A549 (cell line): ENCODE measurements around the gene MAB21L3. TPM values are rescaled to one million over a fixed set of nuclear protein-coding genes. Genes with fewer than 3 reads are reported as not detected.

Experiments
- ATAC-seq, 2 experiments: fragments of 200-7000 bp in 1 of 2; fragments of >200 bp in 1 of 2; cut with Nextera tagmentation in 1 of 2; cut with Tn5 transposase in 1 of 2; 3 replicates each; pipeline versions ENCODE4 v1.8.0 to v1.9.1; 2018 to 2020; ENCODE audit warnings: mild to moderate bottlenecking in 1 of 2, moderate library complexity in 1 of 2
- CTCF ChIA-PET: fragments of 300-600 bp; sonication (Branson Sonifier 250); formaldehyde crosslinking; extraction: SDS; loops from one replicate; lab custom pipeline; 2021; ENCODE audit warnings: antibody characterized with exemption, inconsistent platforms; lab: Yijun Ruan, JAX
- POLR2A ChIA-PET: fragments of 350-600 bp; formaldehyde crosslinking; extraction: SDS; loops from one replicate; lab custom pipeline; 2021; ENCODE audit warnings: antibody characterized with exemption, inconsistent platforms; lab: Yijun Ruan, JAX
- DNase-seq, 2 experiments: peaks; one replicate each; pipeline versions ENCODE4 v3.0.0 to v3.0.0-alpha.2; 2011 to 2016; ENCODE audit warnings: low read depth in 1 of 2, low spot score in 1 of 2
- FAIRE-seq: peaks from 2 replicates; lab custom pipeline; 2011; peaks lifted over from hg19 to GRCh38; lab: Jason Lieb, UNC
- H3K27ac ChIP-seq, 2 experiments: fragments of >200 bp; sonication (Bioruptor Twin); formaldehyde crosslinking; 3 replicates each; pipeline ENCODE4 v1.5.1; 2016 to 2017
- H3K4me1 ChIP-seq: fragments of >200 bp; sonication (Bioruptor Twin); formaldehyde crosslinking; 3 replicates; pipeline ENCODE4 v1.6.1; 2016
- H3K4me2 ChIP-seq: fragments of >200 bp; sonication (Bioruptor Twin); formaldehyde crosslinking; 3 replicates; pipeline ENCODE4 v1.6.1; 2016
- H3K4me3 ChIP-seq: fragments of >200 bp; sonication (Bioruptor Twin); formaldehyde crosslinking; 3 replicates; pipeline ENCODE4 v1.5.1; 2016
- H3K9me3 ChIP-seq: fragments of >200 bp; sonication (Bioruptor Twin); formaldehyde crosslinking; 3 replicates; pipeline ENCODE4 v1.6.1; 2016
- BHLHE40 ChIP-seq: IDR thresholded peaks from 2 replicates; pipeline ENCODE4 v1.6.1; 2012; ENCODE audit warnings: low read depth, low read length, inconsistent platforms
- CBX2 ChIP-seq: fragments of 200-600 bp; sonication (generic); IDR thresholded peaks from 2 replicates; pipeline ENCODE4 v1.6.1; 2016; ENCODE audit warnings: low read depth, mild to moderate bottlenecking, borderline replicate concordance
- CEBPB ChIP-seq, 2 experiments: fragments of >200 bp in 1 of 2; sonication (Bioruptor Twin) in 1 of 2; formaldehyde crosslinking in 1 of 2; IDR thresholded peaks; 2 replicates each; pipeline ENCODE4 v1.6.1; 2012 to 2016
- CHD2 ChIP-seq: fragments of 150-350 bp; IDR thresholded peaks from 2 replicates; pipeline ENCODE4 v1.6.1; 2014; ENCODE audit warnings: low read length; ENCODE audit not compliant: partially characterized antibody
- CHD4 ChIP-seq: fragments of 200-600 bp; sonication (generic); IDR thresholded peaks from 2 replicates; pipeline ENCODE4 v1.6.1; 2016; ENCODE audit warnings: antibody characterized with exemption, mild to moderate bottlenecking, borderline replicate concordance
- EHMT2 ChIP-seq: fragments of 200-600 bp; sonication (generic); IDR thresholded peaks from 2 replicates; pipeline ENCODE4 v1.6.1; 2016; ENCODE audit warnings: antibody characterized with exemption, low read depth, mild to moderate bottlenecking, moderate library complexity
- FOSB ChIP-seq: fragments of 250-450 bp; sonication (Bioruptor Pico); IDR thresholded peaks from 2 replicates; pipeline ENCODE4 v1.5.0; 2020; ENCODE audit warnings: mild to moderate bottlenecking, moderate library complexity
- FOSL2 ChIP-seq, 2 experiments: fragments of 450-650 bp in 1 of 2; fragments of >200 bp in 1 of 2; sonication (Bioruptor Twin) in 1 of 2; formaldehyde crosslinking; IDR thresholded peaks; 2 replicates each; pipeline versions ENCODE4 v1.5.0 to v1.6.1; 2016 to 2020; ENCODE audit warnings: mild to moderate bottlenecking in 1 of 2, moderate library complexity in 1 of 2
- GATA3 ChIP-seq: IDR thresholded peaks from 2 replicates; pipeline ENCODE4 v1.6.1; 2012; ENCODE audit warnings: borderline replicate concordance
- HOXB13 ChIP-seq: fragments of 250-450 bp; sonication (Bioruptor Pico); IDR thresholded peaks from 2 replicates; pipeline ENCODE4 v1.5.0; 2020; ENCODE audit warnings: low read depth, mild to moderate bottlenecking, moderate library complexity
- JUNB ChIP-seq: fragments of >200 bp; sonication (Bioruptor Twin); formaldehyde crosslinking; IDR thresholded peaks from 2 replicates; pipeline ENCODE4 v1.6.1; 2016
- KDM1A ChIP-seq: fragments of 200-600 bp; sonication (generic); IDR thresholded peaks from 2 replicates; pipeline ENCODE4 v1.6.1; 2016; ENCODE audit warnings: low read depth, mild to moderate bottlenecking
- MYC ChIP-seq: IDR thresholded peaks from 2 replicates; pipeline ENCODE4 v1.6.1; 2012; ENCODE audit warnings: mild to moderate bottlenecking, inconsistent platforms, low read length, improper control_type of control experiment, borderline replicate concordance
- NFE2L2 ChIP-seq: fragments of 150-350 bp; conservative IDR thresholded peaks from 2 replicates; pipeline ENCODE4 v1.6.1; 2014; ENCODE audit warnings: low read length
- NPAS2 ChIP-seq: fragments of 250-450 bp; sonication (Bioruptor Pico); IDR thresholded peaks from 2 replicates; pipeline ENCODE4 v1.8.0; 2022; ENCODE audit warnings: mild to moderate bottlenecking, moderate library complexity, borderline replicate concordance
- NR3C1 ChIP-seq: fragments of >200 bp; sonication (Bioruptor Twin); formaldehyde crosslinking; IDR thresholded peaks from 3 replicates; pipeline ENCODE4 v1.6.1; 2017
- PHF8 ChIP-seq: fragments of 200-600 bp; sonication (generic); IDR thresholded peaks from 2 replicates; pipeline ENCODE4 v1.6.1; 2016; ENCODE audit warnings: low read depth, mild to moderate bottlenecking, antibody characterized with exemption, moderate library complexity, borderline replicate concordance
- POLR2A ChIP-seq: IDR thresholded peaks from 2 replicates; pipeline ENCODE4 v1.6.1; 2012; ENCODE audit warnings: mild to moderate bottlenecking, low read length
- RARB ChIP-seq: fragments of 250-450 bp; sonication (Bioruptor Pico); IDR thresholded peaks from 2 replicates; pipeline ENCODE4 v1.8.0; 2021; ENCODE audit warnings: mild to moderate bottlenecking, moderate library complexity
- TFCP2L1 ChIP-seq: fragments of 250-450 bp; sonication (Bioruptor Pico); IDR thresholded peaks from 2 replicates; pipeline ENCODE4 v1.5.0; 2021; ENCODE audit warnings: mild to moderate bottlenecking
- WGBS: methylation state at CpG from one replicate; pipeline ENCODE4 v1.1.6; 2017; ENCODE audit errors: missing lambda C conversion rate; 5-methylcytosine and 5-hydroxymethylcytosine counted together
- polyA plus RNA-seq, 4 experiments: library from polyadenylated mRNA; depleted of rRNA in 3 of 4; stranded (reverse); fragments of >200 nt; fragmentation: RNase III in 1 of 4; extraction: RNeasy Plus Mini Kit Qiagen cat#74134 plus additional on column Dnase treatment in 1 of 4; gene quantifications; 2 replicates in 3 of 4; 3 replicates in 1 of 4; pipeline ENCODE4 v1.2.3, GENCODE V29; 2011 to 2017
- TF ChIP-seq, protein P1 (sequence below): IDR thresholded peaks from 2 replicates; pipeline ENCODE4 v1.6.1; 2012; ENCODE audit warnings: low read depth, borderline replicate concordance
- TF ChIP-seq, protein P2 (sequence below): fragments of 250-450 bp; sonication (Bioruptor Pico); IDR thresholded peaks from 2 replicates; pipeline ENCODE4 v1.5.0; 2021; ENCODE audit warnings: mild to moderate bottlenecking, moderate library complexity, borderline replicate concordance

Gene MAB21L3
- polyA plus RNA-seq, 2 of the 4 experiments (the other 2 are of a cell fraction): 0.03 to 0.09 TPM

DNA sequence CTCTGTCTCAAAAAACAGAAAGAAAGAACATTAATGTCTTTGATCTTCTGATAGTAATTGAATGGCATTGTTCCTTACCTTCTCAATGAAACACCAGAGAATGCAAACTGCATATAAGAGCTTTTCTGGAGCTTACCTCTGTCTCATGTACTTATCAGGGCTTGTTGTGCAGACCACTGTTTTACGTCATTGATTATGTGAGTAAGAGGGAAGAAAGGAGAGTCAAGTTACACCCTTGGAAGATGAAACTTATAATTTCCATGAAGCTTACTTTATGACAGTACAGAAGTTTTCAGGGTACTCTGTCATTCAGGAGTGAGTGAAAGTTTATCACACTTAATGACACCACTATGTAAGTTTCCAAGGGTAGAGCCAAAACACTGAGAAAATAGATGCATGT is 49.0 kb upstream of the MAB21L3 start (continued):
- TF ChIP-seq, protein P1, sequence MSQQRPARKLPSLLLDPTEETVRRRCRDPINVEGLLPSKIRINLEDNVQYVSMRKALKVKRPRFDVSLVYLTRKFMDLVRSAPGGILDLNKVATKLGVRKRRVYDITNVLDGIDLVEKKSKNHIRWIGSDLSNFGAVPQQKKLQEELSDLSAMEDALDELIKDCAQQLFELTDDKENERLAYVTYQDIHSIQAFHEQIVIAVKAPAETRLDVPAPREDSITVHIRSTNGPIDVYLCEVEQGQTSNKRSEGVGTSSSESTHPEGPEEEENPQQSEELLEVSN: no peak
- no peak for TF ChIP-seq NR3C1
- TF ChIP-seq CBX2: no peak

DNA sequence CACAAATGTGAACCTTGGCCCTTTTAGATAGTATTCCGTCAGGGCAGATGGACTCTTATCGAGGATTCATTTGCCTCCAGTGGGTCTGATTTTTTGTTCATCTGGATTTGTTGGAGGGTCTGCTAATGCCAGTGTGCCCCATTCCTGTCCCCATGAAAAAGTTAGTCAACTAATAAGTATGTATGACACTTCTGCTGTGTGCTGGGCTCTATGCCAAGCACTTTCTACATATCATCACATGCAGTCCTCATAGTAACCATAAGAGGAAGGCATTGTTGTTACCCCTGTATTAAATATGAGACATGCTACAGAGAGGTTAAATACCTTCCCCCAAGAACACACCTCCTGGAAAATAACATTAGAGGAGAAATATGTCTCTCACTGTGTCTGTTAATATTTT is 46.6 kb upstream of the MAB21L3 start:
- Histone ChIP-seq H3K4me3 (no peak overlapping the region), H3K4me2 (no peak overlapping the region), H3K4me1 (no peaks in the 10 kb centered on the region), H3K27ac (no peak overlapping the region), H3K9me3 (no peaks in the 10 kb centered on the region)
- ChIA-PET CTCF (no interaction called here), POLR2A (no interaction called here)
- no peak for DNase-seq
- ATAC-seq: no peak
- FAIRE-seq: no peak
- WGBS: 82% methylated on average over 2 of the region's 2 CpGs
- TF ChIP-seq JUNB: no peak

DNA sequence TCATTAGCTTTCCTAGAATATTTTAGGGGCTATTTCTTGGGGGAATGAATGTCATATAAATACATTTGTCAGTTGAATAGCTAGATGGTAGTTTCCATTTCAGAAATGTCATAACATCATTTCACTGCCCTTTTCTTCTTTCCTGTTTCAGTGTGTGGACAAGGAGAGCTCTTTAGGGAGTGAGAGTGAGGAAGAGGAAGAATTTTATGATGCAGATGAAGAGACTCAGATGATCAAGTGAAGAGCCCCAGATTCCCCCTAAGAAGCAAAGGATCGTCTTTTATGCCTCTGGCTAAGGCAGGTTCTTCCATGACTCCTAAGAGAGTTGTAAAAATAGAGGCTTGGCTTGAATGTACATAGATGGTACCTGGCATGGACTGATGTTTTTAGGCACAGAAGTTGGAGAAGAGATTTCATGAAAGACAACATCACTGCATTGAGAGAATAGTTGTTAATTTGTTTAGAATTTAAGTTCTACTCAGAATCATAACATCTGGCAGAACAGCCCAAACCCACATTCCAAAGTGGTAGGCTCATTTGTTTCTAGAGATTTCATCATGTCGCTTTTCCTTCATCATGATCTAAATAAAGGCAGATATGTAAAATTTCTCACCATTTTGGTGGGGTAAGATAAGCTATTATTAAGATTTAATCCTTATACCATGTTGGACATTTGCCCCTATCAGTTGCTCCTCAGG is 44.2 kb upstream of the MAB21L3 start:
- H3K4me2 ChIP-seq: no peak overlapping the region
- ChIA-PET POLR2A (no interaction called here), CTCF (interaction anchor here (1.0 kb wide), 1 partner anchor 72 kb away, joined by 3 read pairs; no protein-coding TSS in a partner anchor)
- no peaks in the 10 kb centered on the region for H3K9me3 ChIP-seq
- no peak for FAIRE-seq
- no peaks in the 10 kb centered on the region for H3K4me1 ChIP-seq
- WGBS: 51% methylated on average over 2 of the region's 2 CpGs
- ATAC-seq: no peak
- TF ChIP-seq GATA3 (no peak), TFCP2L1 (CRISPR knock-in tag) (no peak), NR3C1 (no peak), FOSL2 (IDR thresholded peaks at IDR 0.05) (no peak), FOSL2 (CRISPR knock-in tag; IDR thresholded peaks at IDR 0.05) (no peak), MYC (no peak), CEBPB (IDR thresholded peaks at IDR 0.05) (no peak), EHMT2 (no peak), POLR2A (no peak), NPAS2 (CRISPR knock-in tag) (no peak), FOSB (no peak), BHLHE40 (no peak), CHD4 (no peak), NFE2L2 (no peak), PHF8 (no peak), RARB (CRISPR knock-in tag) (no peak), KDM1A (no peak), HOXB13 (CRISPR knock-in tag) (no peak), CHD2 (no peak)
- TF ChIP-seq, protein P2, sequence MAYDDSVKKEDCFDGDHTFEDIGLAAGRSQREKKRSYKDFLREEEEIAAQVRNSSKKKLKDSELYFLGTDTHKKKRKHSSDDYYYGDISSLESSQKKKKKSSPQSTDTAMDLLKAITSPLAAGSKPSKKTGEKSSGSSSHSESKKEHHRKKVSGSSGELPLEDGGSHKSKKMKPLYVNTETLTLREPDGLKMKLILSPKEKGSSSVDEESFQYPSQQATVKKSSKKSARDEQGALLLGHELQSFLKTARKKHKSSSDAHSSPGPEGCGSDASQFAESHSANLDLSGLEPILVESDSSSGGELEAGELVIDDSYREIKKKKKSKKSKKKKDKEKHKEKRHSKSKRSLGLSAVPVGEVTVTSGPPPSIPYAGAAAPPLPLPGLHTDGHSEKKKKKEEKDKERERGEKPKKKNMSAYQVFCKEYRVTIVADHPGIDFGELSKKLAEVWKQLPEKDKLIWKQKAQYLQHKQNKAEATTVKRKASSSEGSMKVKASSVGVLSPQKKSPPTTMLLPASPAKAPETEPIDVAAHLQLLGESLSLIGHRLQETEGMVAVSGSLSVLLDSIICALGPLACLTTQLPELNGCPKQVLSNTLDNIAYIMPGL (CRISPR knock-in tag): no peak
- DNase-seq: no peak
- no peak overlapping the region for H3K4me3 ChIP-seq
- no peak overlapping the region for H3K27ac ChIP-seq
